Mucosa of descending colon (tissue), 3 donors: ENCODE data around the gene CPNE4. TPM values are rescaled to one million over a fixed set of nuclear protein-coding genes. Genes with fewer than 3 reads are reported as not detected.
"Not testable (repeated sequence)": the region's sequence is repeated elsewhere in the genome, so short reads cannot be mapped to it uniquely, and the experiment has no call there.

Experiments
- ATAC-seq: fragments of 200-7000 bp; cut with Tn5 transposase; one replicate; pipeline ENCODE4 v1.9.1; 2020; ENCODE audit warnings: mild to moderate bottlenecking, moderate library complexity
- DNase-seq, 3 donors: peaks; one replicate each; pipeline ENCODE4 v3.0.0-alpha.2; 2020
- H3K36me3 ChIP-seq: fragments of 200-600 bp; one replicate; pipeline ENCODE4 v1.8.0; 2021; ENCODE audit warnings: low read depth, mild to moderate bottlenecking
- H3K4me1 ChIP-seq: fragments of 200-600 bp; one replicate; pipeline ENCODE4 v1.8.0; 2021; ENCODE audit warnings: low read depth, mild to moderate bottlenecking
- H3K4me3 ChIP-seq: fragments of 200-600 bp; one replicate; pipeline ENCODE4 v1.8.0; 2021; ENCODE audit warnings: mild to moderate bottlenecking
- H3K9me3 ChIP-seq: fragments of 200-600 bp; one replicate; pipeline ENCODE4 v1.8.0; 2021; ENCODE audit warnings: mild to moderate bottlenecking
- intact Hi-C, 2 donors: fragments of 100-400 bp; cut with DNase I in 1 of 2; cut with micrococcal nuclease in 1 of 2; formaldehyde crosslinking; loops; one replicate each; pipeline versions ENCODE4 v1.11.0 to v1.11.1; 2022; cut with DNase I, micrococcal nuclease
- total RNA-seq, 3 donors: library from RNA; stranded (reverse); fragmentation: NEBNext Ultra II Directional in 2 of 3; extraction: Animal tissue kit (Norgen Biotek cat#: 25700) in 2 of 3; gene quantifications; one replicate each; pipeline versions ENCODE4 v1.2.1 to v1.2.4, GENCODE V29; 2021 to 2023
- TF ChIP-seq, protein P1 (sequence below): fragments of 200-600 bp; IDR thresholded peaks from one replicate; pipeline ENCODE4 v1.8.0; 2022; ENCODE audit warnings: antibody characterized with exemption, mild to moderate bottlenecking
- donor health status: DM: no; HTN: no; CAD: no; lungs with moderate emphysema.
- donor health status: DM: no; HTN: no; CAD: no.
- donor health status: DM: no; HTN: yes; CAD: no.

Gene CPNE4
- total RNA-seq, 3 donors from 2014 or later: 0.96 to 3.0 (median 1.1) TPM

GRCh38 chr3:132073771-132074170, 39.0 kb upstream of the CPNE4 start:
- no peak for DNase-seq
- intact Hi-C loops: no loop called here
- Histone ChIP-seq H3K36me3 (no peaks in the 10 kb centered on the region), H3K4me3 (no peak overlapping the region), H3K4me1 (no peaks in the 10 kb centered on the region), H3K9me3 (no peaks in the 10 kb centered on the region)
- ATAC-seq: no peak
- TF ChIP-seq, protein P1, sequence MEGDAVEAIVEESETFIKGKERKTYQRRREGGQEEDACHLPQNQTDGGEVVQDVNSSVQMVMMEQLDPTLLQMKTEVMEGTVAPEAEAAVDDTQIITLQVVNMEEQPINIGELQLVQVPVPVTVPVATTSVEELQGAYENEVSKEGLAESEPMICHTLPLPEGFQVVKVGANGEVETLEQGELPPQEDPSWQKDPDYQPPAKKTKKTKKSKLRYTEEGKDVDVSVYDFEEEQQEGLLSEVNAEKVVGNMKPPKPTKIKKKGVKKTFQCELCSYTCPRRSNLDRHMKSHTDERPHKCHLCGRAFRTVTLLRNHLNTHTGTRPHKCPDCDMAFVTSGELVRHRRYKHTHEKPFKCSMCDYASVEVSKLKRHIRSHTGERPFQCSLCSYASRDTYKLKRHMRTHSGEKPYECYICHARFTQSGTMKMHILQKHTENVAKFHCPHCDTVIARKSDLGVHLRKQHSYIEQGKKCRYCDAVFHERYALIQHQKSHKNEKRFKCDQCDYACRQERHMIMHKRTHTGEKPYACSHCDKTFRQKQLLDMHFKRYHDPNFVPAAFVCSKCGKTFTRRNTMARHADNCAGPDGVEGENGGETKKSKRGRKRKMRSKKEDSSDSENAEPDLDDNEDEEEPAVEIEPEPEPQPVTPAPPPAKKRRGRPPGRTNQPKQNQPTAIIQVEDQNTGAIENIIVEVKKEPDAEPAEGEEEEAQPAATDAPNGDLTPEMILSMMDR: no peak

DNA sequence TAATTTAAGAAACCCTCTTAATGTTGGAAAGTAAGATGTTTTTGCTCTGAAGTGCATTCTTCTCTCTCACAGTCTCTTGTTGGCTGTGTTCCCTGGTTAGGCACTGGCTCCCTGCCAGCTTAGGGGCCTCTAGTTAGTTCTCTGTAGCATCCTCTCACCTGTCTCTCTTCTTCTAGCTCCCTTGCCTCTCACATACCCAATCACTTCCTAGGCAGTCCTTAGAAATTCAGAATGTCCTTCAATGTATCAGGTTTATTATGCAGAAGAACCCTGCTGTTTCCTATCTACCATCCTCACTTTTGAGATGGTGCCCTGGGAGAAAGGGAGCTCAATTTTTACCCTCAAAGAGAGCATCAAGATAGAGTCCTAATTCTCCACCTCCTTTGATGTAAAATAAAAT, 36.2 kb upstream of the CPNE4 start:
- H3K9me3 ChIP-seq: no peaks in the 10 kb centered on the region
- no peak for DNase-seq
- TF ChIP-seq, protein P1: no peak
- no peak for ATAC-seq
- no peaks in the 10 kb centered on the region for H3K4me1 ChIP-seq
- no peak overlapping the region for H3K4me3 ChIP-seq
- no peaks in the 10 kb centered on the region for H3K36me3 ChIP-seq
- intact Hi-C loops: no loop called here

DNA sequence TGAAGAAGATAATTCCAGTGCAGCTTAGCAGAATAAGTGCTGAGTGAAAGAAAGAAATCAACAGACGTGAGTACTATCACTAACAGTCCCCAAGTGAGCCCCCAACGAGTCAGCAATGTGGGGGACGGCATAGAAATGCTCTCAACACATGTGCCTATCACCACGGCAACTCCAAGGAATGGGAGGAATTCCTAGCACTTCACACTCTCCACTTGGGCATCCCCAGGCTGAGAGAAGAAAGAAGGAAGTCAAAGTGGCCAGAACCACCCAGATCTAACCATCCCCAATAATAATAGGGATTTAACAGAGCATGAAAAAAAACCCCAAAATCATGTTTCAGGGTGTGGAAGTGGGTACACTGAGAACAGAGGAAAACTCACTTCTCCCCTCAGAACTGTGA, 29.3 kb upstream of the CPNE4 start:
- Histone ChIP-seq H3K9me3 (no peaks in the 10 kb centered on the region), H3K36me3 (no peaks in the 10 kb centered on the region), H3K4me1 (no peaks in the 10 kb centered on the region), H3K4me3 (no peak overlapping the region)
- TF ChIP-seq, protein P1: no peak
- intact Hi-C loops: no loop called here
- DNase-seq (no peak), ATAC-seq (no peak)

DNA sequence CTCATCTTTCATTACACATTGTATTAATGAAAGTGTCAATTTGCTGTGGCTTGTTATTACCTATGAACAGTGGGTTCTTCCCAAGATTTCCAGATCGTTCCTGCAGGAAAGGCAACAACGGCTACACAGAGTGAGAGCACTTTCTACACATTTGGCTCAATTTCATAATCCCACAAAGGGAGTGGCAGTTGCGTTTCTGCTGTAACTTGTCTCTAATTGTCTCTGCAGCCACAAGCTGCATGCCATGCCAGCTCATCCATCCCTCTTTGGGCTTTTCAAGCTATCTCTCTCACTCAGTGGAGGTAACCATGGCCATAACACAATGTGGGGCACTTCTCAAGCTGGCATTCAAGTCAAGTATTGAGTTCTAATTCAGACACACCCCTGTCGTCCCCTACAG, 27.7 kb upstream of the CPNE4 start:
- H3K4me3 ChIP-seq: no peak overlapping the region
- intact Hi-C loops: no loop called here
- ATAC-seq: no peak
- H3K9me3 ChIP-seq: no peaks in the 10 kb centered on the region
- TF ChIP-seq, protein P1: no peak
- H3K4me1 ChIP-seq: no peaks in the 10 kb centered on the region
- H3K36me3 ChIP-seq: no peaks in the 10 kb centered on the region
- no peak for DNase-seq

- TF ChIP-seq, protein P1: no peak
- H3K9me3 ChIP-seq: no peaks in the 10 kb centered on the region
- no peaks in the 10 kb centered on the region for H3K36me3 ChIP-seq
- H3K4me3 ChIP-seq: no peak overlapping the region
- ATAC-seq (no peak), DNase-seq (no peak)
- H3K4me1 ChIP-seq: no peaks in the 10 kb centered on the region
- intact Hi-C loops: no loop called here
Measured at GRCh38 chr3:132055872-132056271, 21.1 kb upstream of the CPNE4 start.

DNA sequence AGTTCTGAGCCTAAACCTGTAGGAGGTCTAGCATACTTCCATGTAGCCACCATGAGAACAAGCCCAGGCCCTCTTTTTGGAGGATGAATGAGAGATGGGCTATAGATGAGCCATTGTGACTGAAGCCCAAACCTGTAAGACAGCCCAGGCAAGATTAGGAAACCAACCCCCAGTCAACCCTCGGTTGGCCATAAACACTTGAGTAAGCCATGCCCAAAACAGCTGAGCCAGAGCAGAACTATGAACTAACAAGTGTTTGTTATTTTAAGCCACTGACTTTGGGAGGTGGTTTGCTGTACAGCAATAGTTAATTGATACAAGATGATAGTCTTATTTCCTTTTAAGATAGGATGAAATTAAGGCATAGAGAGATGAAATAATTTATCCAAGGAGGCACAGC, 12.4 kb upstream of the CPNE4 start:
- H3K4me1 ChIP-seq: no peaks in the 10 kb centered on the region
- ATAC-seq (no peak), DNase-seq (no peak)
- TF ChIP-seq, protein P1: no peak
- no peaks in the 10 kb centered on the region for H3K9me3 ChIP-seq
- intact Hi-C loops: no loop called here
- no peaks in the 10 kb centered on the region for H3K36me3 ChIP-seq
- no peak overlapping the region for H3K4me3 ChIP-seq

DNA sequence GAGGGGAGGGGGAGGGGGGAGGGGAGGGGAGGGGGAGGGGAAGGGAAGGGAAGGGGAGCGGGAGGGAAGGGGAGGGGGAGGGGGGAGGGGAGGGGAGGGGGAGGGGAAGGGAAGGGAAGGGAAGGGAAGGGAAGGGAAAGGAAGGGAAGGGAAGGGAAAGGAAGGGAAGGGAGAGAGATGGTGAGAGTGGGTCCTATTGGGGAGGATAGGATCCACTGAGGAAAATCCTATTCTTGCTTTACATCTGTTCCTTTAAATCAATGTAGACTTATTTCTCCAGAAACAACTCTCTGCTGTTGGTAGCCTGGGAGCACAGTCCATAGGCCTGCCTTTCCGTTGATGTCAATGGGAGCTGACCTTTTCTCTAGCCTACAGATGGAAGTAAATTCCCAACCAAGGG, 10.1 kb upstream of the CPNE4 start:
- DNase-seq, ATAC-seq, H3K4me3 ChIP-seq, H3K36me3 ChIP-seq, intact Hi-C loops, H3K4me1 ChIP-seq, H3K9me3 ChIP-seq: not testable (repeated sequence)
